ENCODE measurements around the gene HLA-DQB2. TPM values are rescaled to one million over a fixed set of nuclear protein-coding genes. Genes with fewer than 3 reads are reported as not detected.
A peak's percentile ranks its signal among the peaks of the same experiment; 100 is the strongest.

Gene HLA-DQB2
- total and polyA plus RNA-seq, 2 of the 8 experiments (the other 6 are each of a cell fraction or from before 2014, with no cell fraction given): not detected

- Histone ChIP-seq H3K4ac (replicated peaks; ENCODE audit: insufficient read length, low read depth, low read length) (no peak overlapping the region), H3K36me3 (ENCODE audit: control insufficient read depth in 2 of 4, insufficient read depth in 4 of 4, low read length in 3 of 4) (no peaks in the 10 kb centered on the region)
- TF ChIP-seq GTF2F1 (IDR thresholded peaks at IDR 0.05; ENCODE audit: borderline replicate concordance, low read depth, low read length) (no peak), PHF8 (conservative IDR thresholded peaks at IDR 0.05; ENCODE audit: low read depth, low read length) (no peak)
Observed at GRCh38 chr6:32796848-32797776, 33.8 kb upstream of the HLA-DQB2 start.

More at GRCh38 chr6:32796848-32797776, 33.8 kb upstream of the HLA-DQB2 start:
- H3K23ac ChIP-seq (ENCODE audit: insufficient read length): no peak overlapping the region
- WGBS, 2 experiments (ENCODE audit: extremely low coverage in 1 of 2, insufficient coverage in 1 of 2, insufficient read length in 1 of 2, insufficient replicate concordance in 2 of 2, low coverage in 1 of 2, low lambda C conversion rate in 2 of 2, missing lambda C conversion rate in 1 of 2): 25% methylated on average over 30 of the region's 30 CpGs; no CpG with 5 or more reads in 1 of the 2 experiments
- no peak overlapping the region for H4K91ac ChIP-seq (replicated peaks; ENCODE audit: insufficient read length, low read length)
- POLR2A ChIA-PET (ENCODE audit: partially characterized antibody): no interaction called here
- H4K5ac ChIP-seq (ENCODE audit: insufficient read length, low read depth, low read length): no peak overlapping the region
- peak overlapping the region; percentile 33 to 68 for H3K4me2 ChIP-seq (ENCODE audit: insufficient read depth in 1 of 2, low read depth in 2 of 2, low read length in 2 of 2)
- H2BK15ac ChIP-seq (ENCODE audit: low read length): no peak overlapping the region
- no peak overlapping the region for H3K14ac ChIP-seq (ENCODE audit: insufficient read length)
- H3K4me1 ChIP-seq (replicated peaks in 1 of 4; ENCODE audit: control insufficient read depth in 3 of 4, insufficient read depth in 4 of 4, low read length in 3 of 4): peaks cover 0 to 3% (median 0%) of the 10 kb centered on the region in 4 experiments; a peak in 2 of 7 replicates
- peak overlapping the region in 3 of 4 experiments; percentile 7 to 48 (median 24); a peak in 4 of 8 replicates for H3K4me3 ChIP-seq (ENCODE audit: extremely low read depth in 1 of 4, insufficient read depth in 2 of 4, low read depth in 3 of 4, low read length in 4 of 4)
- peaks cover 0 to 1% (median 0%) of the 10 kb centered on the region in 4 experiments; a peak in 1 of 7 replicates for H3K27me3 ChIP-seq (replicated peaks in 1 of 4; ENCODE audit: control insufficient read depth in 3 of 4, extremely low read depth in 1 of 4, insufficient read depth in 3 of 4, low read length in 3 of 4)
- no peak overlapping the region for H4K8ac ChIP-seq (ENCODE audit: extremely low read depth, insufficient read depth, low read length)
- H4K20me1 ChIP-seq (replicated peaks in 1 of 2; ENCODE audit: control insufficient read depth in 1 of 2, insufficient read depth in 2 of 2, low read length in 2 of 2): no peaks in the 10 kb centered on the region
- FAIRE-seq: peak; percentile 95
- DNase-seq (ENCODE audit: low read depth in 1 of 2, low spot score in 2 of 2): peak; percentile 19 to 97
- CTCF ChIA-PET (ENCODE audit: partially characterized antibody): interaction anchor here (0.6 to 3.0 kb wide), 13 partner anchors 9 to 383 kb away, joined by 3 to 25 read pairs (median 4); partner anchors contain the start of gene HLA-DOB
- H3K27ac ChIP-seq (ENCODE audit: low read depth, low read length): no peak overlapping the region
- H2BK5ac ChIP-seq (ENCODE audit: low read depth, low read length): no peak overlapping the region
- H3K9me3 ChIP-seq (ENCODE audit: insufficient read depth in 2 of 2, low read depth in 1 of 2, low read length in 1 of 2): peaks cover 4 to 6% of the 10 kb centered on the region in 2 experiments; a peak in 1 of 4 replicates
- peak overlapping the region; percentile 84 for H2AFZ ChIP-seq (ENCODE audit: low read length)
- H3K56ac ChIP-seq (replicated peaks; ENCODE audit: insufficient read length, low read depth, low read length): no peak overlapping the region
- H2BK20ac ChIP-seq (ENCODE audit: low read length): no peak overlapping the region
- H2AK5ac ChIP-seq (ENCODE audit: low read depth, low read length): no peak overlapping the region
- H2BK12ac ChIP-seq (ENCODE audit: low read depth, low read length): no peak overlapping the region
- no peak overlapping the region for H3K9ac ChIP-seq (replicated peaks in 1 of 4; ENCODE audit: extremely low read depth in 1 of 4, low read depth in 3 of 4, low read length in 3 of 4)
- no peaks in the 10 kb centered on the region for H3K79me2 ChIP-seq (ENCODE audit: control insufficient read depth in 1 of 2, insufficient read depth in 2 of 2, low read length in 2 of 2)
- H2BK120ac ChIP-seq (replicated peaks; ENCODE audit: low read depth, low read length): no peak overlapping the region
- no peak overlapping the region for H3K18ac ChIP-seq (ENCODE audit: extremely low read depth, low read length)
- H3K23me2 ChIP-seq (ENCODE audit: low read depth, low read length): no peaks in the 10 kb centered on the region
- no peaks in the 10 kb centered on the region for H3K79me1 ChIP-seq (ENCODE audit: low read depth, low read length)
